Stimulated activated effector memory CD8-positive, alpha-beta T cell treated with anti-CD3 and anti-CD28 coated beads, Interleukin-12 subunit alpha, Interleukin-12 subunit beta, amount 100 ng/mL, for 72 hours (primary cell): ENCODE results near the gene TTC31.

ENCODE experiments used
- ATAC-seq: fragments of 150-1000 bp; cut with Tn5 transposase; 2 replicates; pipeline ENCODE4 v1.10.0; 2021
- DNase-seq, 2 donors: peaks; one replicate each; pipeline ENCODE4 v3.0.0; 2021 to 2022; ENCODE audit warnings: low spot score in 2 of 2
- H3K27ac Mint-ChIP-seq: one replicate; pipeline ENCODE4 v1.8.0; 2022; ENCODE audit warnings: mild to moderate bottlenecking, mixed read lengths
- H3K36me3 Mint-ChIP-seq: one replicate; pipeline ENCODE4 v1.8.0; 2022; ENCODE audit warnings: mild to moderate bottlenecking, mixed read lengths
- H3K4me1 Mint-ChIP-seq: one replicate; pipeline ENCODE4 v1.8.0; 2022; ENCODE audit warnings: mixed read lengths
- H3K4me3 Mint-ChIP-seq: one replicate; pipeline ENCODE4 v1.8.0; 2022; ENCODE audit warnings: mild to moderate bottlenecking, mixed read lengths
- H3K9me3 Mint-ChIP-seq: one replicate; pipeline ENCODE4 v1.8.0; 2022; ENCODE audit warnings: mixed read lengths

The TTC31 gene

DNA sequence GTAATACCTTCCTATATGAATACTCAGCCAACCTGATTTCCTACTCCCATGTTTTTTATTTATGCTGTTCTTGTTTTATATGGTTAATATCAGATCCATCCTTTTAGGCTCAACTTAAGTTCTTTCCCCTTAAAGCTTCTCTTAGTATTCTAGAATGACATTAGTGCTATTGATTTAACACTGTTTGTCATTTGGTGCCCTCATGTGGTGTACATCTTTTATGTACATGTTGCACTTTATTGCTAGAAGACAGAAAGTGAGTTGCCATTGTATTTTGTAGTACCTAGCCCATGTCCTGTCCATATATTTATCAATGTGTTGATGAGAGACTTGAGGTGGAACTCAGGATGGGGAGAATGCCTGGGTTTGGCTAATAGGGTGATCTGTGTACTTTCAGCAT lies 49.3 kb downstream of the TTC31 start:
- Mint-ChIP-seq H3K27ac (peak overlapping the region; percentile 32), H3K9me3 (no peaks in the 10 kb centered on the region), H3K4me3 (peak overlapping the region; percentile 98), H3K36me3 (peaks cover 64% of the 10 kb centered on the region), H3K4me1 (peaks cover 38% of the 10 kb centered on the region)
- DNase-seq (no peak), ATAC-seq (no peak)

- Mint-ChIP-seq H3K27ac (no peak overlapping the region), H3K9me3 (no peaks in the 10 kb centered on the region), H3K4me3 (no peak overlapping the region), H3K36me3 (peaks cover 51% of the 10 kb centered on the region), H3K4me1 (peaks cover 26% of the 10 kb centered on the region)
- DNase-seq (no peak), ATAC-seq (no peak)
Observed at GRCh38 chr2:74533464-74533863, 50.6 kb downstream of the TTC31 start.

DNA sequence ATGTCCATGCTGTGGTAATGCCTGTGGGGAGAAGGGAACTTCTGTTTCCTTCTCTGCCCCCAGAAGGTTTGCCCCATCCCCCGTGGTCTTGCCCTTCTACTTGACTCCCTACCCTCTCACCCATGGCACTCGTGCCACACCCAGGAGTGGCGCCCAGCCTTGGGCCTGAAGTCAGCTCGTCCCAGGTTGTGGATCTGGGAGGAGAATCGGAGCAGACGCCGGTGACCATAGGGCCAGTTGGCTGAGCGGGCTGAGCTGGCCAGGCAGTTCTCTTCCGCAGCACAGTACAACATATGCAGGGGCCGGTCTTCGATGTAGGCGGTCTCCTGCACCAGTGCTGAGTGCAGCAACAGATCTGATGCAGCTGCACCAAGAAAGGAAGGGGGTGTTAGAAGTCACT lies 51.5 kb downstream of the TTC31 start:
- no peak for DNase-seq
- ATAC-seq = no peak
- Mint-ChIP-seq H3K27ac (no peak overlapping the region), H3K4me1 (peaks cover 20% of the 10 kb centered on the region), H3K9me3 (no peaks in the 10 kb centered on the region), H3K4me3 (no peak overlapping the region), H3K36me3 (peaks cover 42% of the 10 kb centered on the region)

GRCh38 chr2:74535440-74535965 lies 52.6 kb downstream of the TTC31 start:
- no peak overlapping the region for H3K4me3 Mint-ChIP-seq
- peaks cover 34% of the 10 kb centered on the region for H3K36me3 Mint-ChIP-seq
- H3K9me3 Mint-ChIP-seq = no peaks in the 10 kb centered on the region
- DNase-seq = no peak
- no peak overlapping the region for H3K27ac Mint-ChIP-seq
- no peak for ATAC-seq
- peaks cover 20% of the 10 kb centered on the region for H3K4me1 Mint-ChIP-seq

DNA sequence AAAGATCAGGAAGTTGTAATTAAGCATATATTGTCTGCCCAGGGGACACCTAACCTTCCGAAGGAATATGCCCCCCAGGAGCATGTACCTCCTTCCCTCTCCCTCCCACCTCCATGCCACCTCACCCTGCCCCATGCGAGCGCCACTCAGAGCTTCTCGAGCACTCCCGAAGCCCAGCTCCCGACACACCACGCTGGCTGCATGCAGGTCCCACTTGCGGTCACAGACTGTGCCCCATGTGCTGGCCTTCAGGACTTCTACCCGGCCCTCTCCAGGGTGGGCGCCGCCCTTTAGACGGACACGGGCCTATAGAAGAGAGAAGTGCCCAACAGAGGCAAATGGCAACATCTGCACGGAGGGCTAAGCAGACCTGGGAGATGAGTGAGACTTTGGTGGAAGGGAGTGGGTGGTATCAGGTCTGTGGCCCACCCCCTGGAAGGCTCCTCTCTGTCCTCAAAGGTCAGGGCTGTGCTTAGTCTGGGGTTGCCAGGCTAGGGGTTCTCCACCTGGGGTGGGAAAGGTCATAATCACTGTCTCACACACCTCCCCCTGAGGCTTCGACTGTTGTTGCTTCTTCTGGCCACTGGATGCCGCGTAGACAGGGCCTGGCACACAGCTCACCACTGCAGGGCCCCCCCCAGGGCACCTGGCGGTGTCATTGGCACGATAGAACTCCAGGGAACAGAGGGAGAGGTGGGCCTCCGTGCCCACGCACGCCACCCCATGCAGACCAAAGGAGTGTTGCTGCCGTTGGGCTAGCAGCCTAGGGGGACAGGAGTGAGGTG lies 53.5 kb downstream of the TTC31 start:
- H3K27ac Mint-ChIP-seq = no peak overlapping the region
- no peak overlapping the region for H3K4me3 Mint-ChIP-seq
- peaks cover 25% of the 10 kb centered on the region for H3K36me3 Mint-ChIP-seq
- ATAC-seq (no peak), DNase-seq (no peak)
- H3K9me3 Mint-ChIP-seq = no peaks in the 10 kb centered on the region
- H3K4me1 Mint-ChIP-seq = peaks cover 12% of the 10 kb centered on the region

DNA sequence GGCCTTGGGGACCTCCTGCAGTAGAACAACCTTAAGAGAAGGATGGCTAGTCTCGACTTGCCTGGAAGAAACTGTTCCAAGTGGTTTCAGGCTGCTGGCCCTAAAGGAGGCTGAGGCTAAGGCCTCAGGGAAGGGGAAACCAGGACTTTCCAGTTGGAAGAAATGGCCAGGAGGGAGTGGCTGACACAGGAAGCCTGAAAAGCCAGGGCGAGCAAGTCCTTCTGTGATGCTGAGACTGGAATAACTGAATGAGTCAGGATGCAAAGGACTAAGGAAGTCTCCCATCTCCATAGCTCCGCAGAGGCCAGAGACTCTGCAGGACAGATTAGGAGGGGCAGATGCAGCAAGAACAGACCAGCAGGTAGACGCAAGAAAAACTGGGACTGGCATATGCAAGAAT lies 54.3 kb downstream of the TTC31 start:
- H3K36me3 Mint-ChIP-seq = peaks cover 18% of the 10 kb centered on the region
- no peak for DNase-seq
- ATAC-seq = no peak
- H3K4me1 Mint-ChIP-seq = peaks cover 4% of the 10 kb centered on the region
- no peak overlapping the region for H3K27ac Mint-ChIP-seq
- no peak overlapping the region for H3K4me3 Mint-ChIP-seq
- H3K9me3 Mint-ChIP-seq = no peaks in the 10 kb centered on the region

DNA sequence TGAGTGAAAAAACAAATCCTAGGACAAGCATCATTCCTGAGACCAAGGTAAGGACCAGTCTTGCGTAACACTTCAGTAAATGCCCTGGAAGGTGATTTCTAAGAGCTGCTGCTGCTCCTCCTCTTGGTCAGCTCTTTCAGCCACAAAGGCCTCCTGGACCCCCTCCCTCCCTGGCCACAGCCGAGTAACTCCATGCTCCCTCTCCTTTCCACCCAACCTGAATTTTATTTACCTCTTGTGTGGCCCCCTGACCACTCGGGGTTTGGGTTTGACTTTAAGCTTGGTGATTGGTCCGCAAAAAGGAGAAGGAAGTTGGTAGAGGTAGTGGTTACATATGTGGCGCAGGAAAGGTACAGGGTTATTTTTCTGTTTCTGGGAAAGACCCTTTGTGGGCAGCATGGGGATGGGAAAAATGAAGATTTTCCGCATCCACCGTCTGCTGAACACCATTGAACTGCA lies 56.0 kb downstream of the TTC31 start:
- Mint-ChIP-seq H3K36me3 (no peaks in the 10 kb centered on the region), H3K4me1 (no peaks in the 10 kb centered on the region), H3K9me3 (no peaks in the 10 kb centered on the region), H3K27ac (no peak overlapping the region), H3K4me3 (no peak overlapping the region)
- ATAC-seq (no peak), DNase-seq (no peak)

DNA sequence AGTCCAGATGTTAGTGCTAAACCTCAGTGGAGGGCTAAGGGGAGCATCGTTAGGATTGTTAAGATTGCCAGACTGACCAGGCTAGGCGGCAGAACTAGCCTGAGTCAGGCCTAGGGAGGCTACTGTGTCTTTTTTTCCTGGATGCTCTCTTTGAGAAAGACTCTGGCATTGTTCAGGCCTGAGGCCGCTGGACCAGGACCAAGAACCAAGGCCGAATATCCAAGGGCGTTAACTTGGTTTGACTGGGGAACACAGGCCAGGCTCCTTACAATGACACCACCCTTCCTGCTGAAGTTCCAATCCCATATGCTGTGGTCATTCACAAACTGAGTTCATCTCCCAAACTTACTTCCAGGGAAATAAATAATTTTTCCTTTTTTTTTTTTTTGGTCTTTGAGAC lies 57.4 kb downstream of the TTC31 start:
- H3K27ac Mint-ChIP-seq = no peak overlapping the region
- H3K4me1 Mint-ChIP-seq = no peaks in the 10 kb centered on the region
- ATAC-seq (no peak), DNase-seq (no peak)
- H3K4me3 Mint-ChIP-seq = no peak overlapping the region
- no peaks in the 10 kb centered on the region for H3K9me3 Mint-ChIP-seq
- H3K36me3 Mint-ChIP-seq = no peaks in the 10 kb centered on the region

DNA sequence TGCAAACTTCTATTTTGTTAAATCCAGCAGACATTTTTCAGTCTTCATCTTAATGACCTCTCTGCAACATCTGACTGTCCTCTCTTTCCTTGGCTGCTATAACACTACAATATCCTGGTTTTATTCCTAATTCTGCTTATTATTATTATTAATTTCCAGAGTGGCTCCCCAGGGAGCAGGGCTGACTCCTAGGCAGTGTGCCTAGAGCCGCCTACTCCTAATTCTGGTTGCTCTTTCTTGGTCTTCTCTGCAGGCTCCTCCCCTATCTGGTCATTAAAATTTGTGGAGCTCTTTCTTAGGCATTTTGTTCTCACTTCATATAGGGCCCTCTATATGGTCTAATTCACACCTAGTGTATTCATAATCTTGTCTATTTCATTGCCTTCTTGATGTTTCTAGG lies 60.1 kb downstream of the TTC31 start:
- no peak for DNase-seq
- peaks cover under 1% of the 10 kb centered on the region for H3K4me1 Mint-ChIP-seq
- no peaks in the 10 kb centered on the region for H3K9me3 Mint-ChIP-seq
- no peak for ATAC-seq
- H3K4me3 Mint-ChIP-seq = no peak overlapping the region
- H3K27ac Mint-ChIP-seq = no peak overlapping the region
- H3K36me3 Mint-ChIP-seq = no peaks in the 10 kb centered on the region
